Measurements from ENCODE around the gene GALNT6.
"Not testable (repeated sequence)": the region's sequence is repeated elsewhere in the genome, so short reads cannot be mapped to it uniquely, and the experiment has no call there.

Gene GALNT6

GRCh38 chr12:51323966-51324895 is 67.0 kb downstream of the GALNT6 start, which contains the start of gene BIN2:
Gene BIN2 (minus strand): TSS chr12:51324174. CDS start chr12:51324102, 72 bp downstream.
- DNase-seq (ENCODE audit: low read depth in 3 of 3, low spot score in 1 of 3), result peak; percentile 31 to 42 (median 36)

DNA sequence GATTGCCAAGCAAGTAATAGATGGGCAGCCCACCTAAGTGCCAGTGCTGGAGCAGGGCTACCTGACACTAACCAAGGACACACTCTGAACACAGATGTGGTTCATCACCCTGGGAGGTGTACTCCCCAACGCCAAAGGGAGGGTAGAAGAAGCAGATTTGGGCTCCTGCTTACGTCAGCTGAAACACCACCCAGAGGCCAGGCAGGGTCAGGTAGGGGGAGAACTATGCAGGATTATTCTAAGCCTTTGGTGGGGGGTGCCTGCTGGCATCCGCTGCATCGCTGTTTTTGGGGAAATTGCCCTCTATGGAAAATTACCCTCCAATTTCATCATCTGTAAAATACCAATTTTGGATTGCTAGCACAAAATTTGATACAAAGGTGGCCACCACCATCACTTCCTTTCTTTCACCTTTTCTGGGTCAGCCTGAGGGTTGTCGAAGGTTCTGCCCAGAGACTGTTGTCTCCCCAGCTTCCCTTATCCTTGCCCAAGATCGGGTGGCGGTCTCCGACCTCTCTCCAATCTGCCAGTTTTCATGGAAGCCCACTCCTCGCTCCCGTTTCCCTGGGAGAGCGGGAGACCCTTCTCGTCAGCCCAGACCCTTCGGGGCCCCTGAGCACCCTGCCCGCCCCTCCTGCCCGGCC is 67.8 kb downstream of the GALNT6 start:
- peak in 1 of 3 donors; percentile 21 for DNase-seq (ENCODE audit: low read depth in 3 of 3, low spot score in 1 of 3)

- no peak for DNase-seq (ENCODE audit: low read depth in 3 of 3, low spot score in 1 of 3)
These were observed 68.8 kb downstream of the GALNT6 start for GRCh38 chr12:51322452-51322851.

DNA sequence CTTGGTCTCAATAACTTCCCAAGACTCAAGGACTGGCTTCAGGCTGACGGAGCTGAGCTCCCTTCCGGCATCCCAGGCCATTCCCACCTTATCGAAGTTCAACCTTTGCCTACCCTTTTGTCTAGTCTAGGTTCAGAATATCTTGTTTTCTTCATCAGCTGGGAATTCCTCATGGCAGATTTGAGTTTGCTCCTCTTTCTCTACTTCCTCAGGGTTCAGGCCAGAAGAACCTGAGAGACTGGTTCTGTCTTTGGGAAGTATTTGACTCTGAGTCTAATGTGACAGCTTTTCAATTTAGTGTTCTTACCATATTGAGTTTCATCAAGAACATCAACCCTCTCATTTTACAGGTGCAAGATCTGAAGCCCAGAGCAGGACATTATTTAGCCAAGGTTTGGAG is 69.3 kb downstream of the GALNT6 start:
- no peak for DNase-seq (ENCODE audit: low read depth in 3 of 3, low spot score in 1 of 3)

DNA sequence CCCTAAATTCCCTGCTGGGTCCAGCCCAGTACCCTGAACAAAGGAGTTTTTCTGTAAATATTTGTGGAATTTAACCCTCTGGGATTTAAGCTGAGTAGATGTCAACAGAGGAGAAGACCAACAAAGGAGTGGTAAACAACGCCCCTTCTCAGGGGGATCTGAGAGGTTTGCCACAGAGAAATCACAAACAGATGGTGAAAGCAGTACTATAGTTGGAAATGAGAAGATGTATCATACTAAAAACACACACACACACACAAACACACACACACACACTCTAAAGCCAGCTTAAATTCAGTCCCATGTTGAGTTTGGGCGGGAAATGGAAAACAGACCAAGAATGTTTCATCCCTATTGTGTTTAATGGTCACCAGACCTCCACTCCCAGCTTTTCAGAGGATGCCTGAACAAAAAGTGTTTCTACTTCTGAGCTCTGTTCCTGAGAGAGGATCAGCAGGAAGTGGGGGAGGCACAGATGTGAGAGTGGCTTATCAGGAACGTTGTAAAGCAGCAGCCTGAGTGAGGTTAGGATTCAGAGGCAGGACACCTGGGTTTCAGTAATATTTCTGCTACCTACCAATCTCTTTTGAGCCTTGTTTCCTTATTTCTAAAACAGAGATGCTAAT is 70.4 kb downstream of the GALNT6 start:
- DNase-seq (ENCODE audit: low read depth in 3 of 3, low spot score in 1 of 3), result no peak

GRCh38 chr12:51320311-51320694 is 70.9 kb downstream of the GALNT6 start:
- DNase-seq (ENCODE audit: low read depth in 3 of 3, low spot score in 1 of 3), result no peak

- peak in 2 of 3 donors; percentile 21 to 29 for DNase-seq (ENCODE audit: low read depth in 3 of 3, low spot score in 1 of 3)
These were observed 72.2 kb downstream of the GALNT6 start for GRCh38 chr12:51318846-51319599.

- not testable (repeated sequence) for DNase-seq (ENCODE audit: low read depth in 3 of 3, low spot score in 1 of 3)
These were observed 73.0 kb downstream of the GALNT6 start for GRCh38 chr12:51318057-51318806.

DNA sequence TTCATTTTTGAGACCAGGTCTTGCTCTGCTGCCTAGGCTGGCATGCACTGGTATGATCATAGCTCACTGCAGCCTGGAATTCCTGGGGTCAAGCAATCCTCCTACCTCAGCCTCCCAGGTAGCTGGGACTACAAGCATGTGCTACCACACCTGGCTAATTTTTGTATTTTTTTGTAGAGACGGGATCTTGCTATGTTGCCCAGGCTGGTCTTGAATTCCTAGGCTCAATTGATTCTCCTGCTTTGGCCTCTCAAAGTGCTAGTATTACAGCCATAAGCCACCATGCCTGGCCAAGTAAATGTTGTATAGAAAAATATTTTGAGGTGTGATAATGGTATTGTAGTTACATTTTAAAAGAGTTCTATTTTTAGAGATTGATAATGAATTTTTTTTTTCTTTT is 79.8 kb downstream of the GALNT6 start:
- DNase-seq (ENCODE audit: low read depth in 3 of 3, low spot score in 1 of 3), result no peak

DNA sequence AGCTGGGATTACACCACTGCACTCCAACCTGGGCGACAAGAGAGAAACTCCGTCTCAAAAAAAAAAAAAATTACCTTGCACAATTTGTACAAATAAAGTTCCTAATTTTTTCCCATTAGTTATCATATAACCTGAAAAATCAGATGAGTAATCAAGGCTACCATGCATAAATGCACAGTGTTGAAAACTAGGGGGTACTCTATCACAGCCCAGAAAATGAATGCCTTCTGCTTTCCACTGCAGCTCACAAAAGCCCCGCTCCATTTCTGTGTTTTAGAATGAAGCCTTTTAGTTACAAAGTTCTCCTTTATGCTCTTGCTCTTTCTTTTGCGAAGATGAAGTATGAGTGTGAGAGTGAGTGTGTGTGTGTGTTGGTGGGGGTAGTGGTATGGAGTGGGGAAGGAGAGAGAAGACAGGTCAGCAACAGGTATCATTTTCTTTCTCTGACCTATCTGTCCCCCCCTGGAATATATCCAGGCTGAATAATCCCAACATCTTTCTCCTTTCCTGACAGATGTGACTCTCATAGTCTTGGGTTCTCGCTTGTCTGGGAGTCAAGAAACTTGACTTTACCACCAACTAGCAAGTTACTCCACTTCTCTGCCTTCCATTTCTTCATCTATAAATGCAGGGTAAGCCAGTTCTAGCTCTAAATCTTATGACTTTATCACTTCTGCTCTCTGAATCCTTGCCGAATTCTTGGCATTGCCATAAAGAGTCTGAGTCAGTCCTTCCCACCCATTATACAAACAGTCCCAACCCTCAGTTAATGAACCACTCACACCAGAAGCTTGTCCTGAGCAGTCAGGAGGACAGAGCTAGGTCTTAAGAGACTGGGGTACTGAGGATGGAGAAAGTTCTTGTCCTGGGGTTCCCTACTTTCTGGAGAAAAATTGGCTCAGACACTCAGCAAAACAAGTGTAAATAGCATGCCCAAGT is 83.3 kb downstream of the GALNT6 start:
- no peak for DNase-seq (ENCODE audit: low read depth in 3 of 3, low spot score in 1 of 3)

- DNase-seq (ENCODE audit: low read depth in 3 of 3, low spot score in 1 of 3), result no peak
These were observed 84.7 kb downstream of the GALNT6 start for GRCh38 chr12:51306507-51306906.
